Stomach (tissue), 9 donors: ENCODE data around the gene TENM4. TPM values are rescaled to one million over a fixed set of nuclear protein-coding genes. Genes with fewer than 3 reads are reported as not detected.

ENCODE experiments used
- DNase-seq, 2 donors: peaks; one replicate each; pipeline versions ENCODE4 v3.0.0 to v3.0.0-alpha.2; 2013 to 2019
- H3K27ac ChIP-seq, 5 donors: fragments of 200-600 bp in 4 of 5; sonication (generic) in 4 of 5; one replicate each; pipeline ENCODE4 v1.5.1; 2013 to 2019; ENCODE audit warnings: mild to moderate bottlenecking in 1 of 5, moderate library complexity in 1 of 5
- H3K27me3 ChIP-seq, 3 donors: fragments of 200-600 bp; sonication (generic); one replicate each; pipeline ENCODE4 v1.5.1; 2017 to 2019; ENCODE audit warnings: mixed run types in 1 of 3
- H3K36me3 ChIP-seq, 4 donors: fragments of 200-600 bp; sonication (generic); 1 replicate in 3 of 4; 2 replicates in 1 of 4; pipeline ENCODE4 v1.5.1; 2016 to 2019
- H3K4me1 ChIP-seq, 4 donors: fragments of 200-600 bp; sonication (generic); one replicate each; pipeline ENCODE4 v1.5.1; 2016 to 2019
- H3K4me3 ChIP-seq, 4 donors: fragments of 200-600 bp; sonication (generic) in 3 of 4; one replicate each; pipeline ENCODE4 v1.5.1; 2016 to 2019; ENCODE audit warnings: mild to moderate bottlenecking in 1 of 4
- H3K9me3 ChIP-seq, 4 donors: fragments of 200-600 bp; sonication (generic); one replicate each; pipeline ENCODE4 v1.5.1; 2016 to 2019
- EP300 ChIP-seq: sonication (generic); formaldehyde crosslinking; IDR thresholded peaks from one replicate; pipeline ENCODE4 v1.6.1; 2017; ENCODE audit warnings: antibody characterized with exemption
- POLR2A ChIP-seq, 4 donors: fragments of 450-650 bp; IDR thresholded peaks; one replicate each; pipeline ENCODE4 v1.6.1; 2016; ENCODE audit warnings: antibody characterized with exemption in 4 of 4, control low read depth in 2 of 4, mild to moderate bottlenecking in 1 of 4, moderate library complexity in 1 of 4
- POLR2AphosphoS5 ChIP-seq, 3 donors: sonication (generic); formaldehyde crosslinking; IDR thresholded peaks; one replicate each; pipeline ENCODE4 v1.6.1; 2016; ENCODE audit warnings: antibody characterized with exemption in 3 of 3
- WGBS, 5 donors: extraction: QIAGEN DNeasy Blood & Tissue Kit in 3 of 5; methylation state at CpG; one replicate each; pipeline versions ENCODE4 v1.1.5 to v1.1.7; 2013 to 2018; 5-methylcytosine and 5-hydroxymethylcytosine counted together
- intact Hi-C: fragments of 100-400 bp; cut with DNase I; formaldehyde crosslinking; loops from one replicate; pipeline ENCODE4 v1.15.1; 2023; ENCODE audit warnings: low total_unique reads
- polyA plus RNA-seq, 3 donors: library from polyadenylated mRNA; stranded (reverse); fragments of 200-250 nt; gene quantifications; one replicate each; pipeline ENCODE4 v1.2.3, GENCODE V29; 2013
- total RNA-seq, 5 donors: library from RNA; depleted of rRNA; stranded (reverse); fragments of >200 nt; gene quantifications; one replicate each; pipeline versions ENCODE4 v1.1.0 to v1.2.3, GENCODE V29; 2014 to 2016
- TF ChIP-seq, protein P1 (sequence below), 7 experiments: fragments of 450-650 bp in 4 of 7; fragments of 200-600 bp in 3 of 7; sonication (generic) in 3 of 7; IDR thresholded peaks; one replicate each; pipeline ENCODE4 v1.5.1; 2016 to 2019; ENCODE audit warnings: antibody characterized with exemption in 7 of 7, control low read depth in 2 of 7, mild to moderate bottlenecking in 1 of 7
- donor health status: healthy with polysubstance abuse.
- donor health status: Bipolar disorder and iron deficiency.
- donor health status: healthy.

Gene TENM4
- total and polyA plus RNA-seq, 8 donors = 0.06 to 13.2 (median 0.87) TPM; not detected in 1

DNA sequence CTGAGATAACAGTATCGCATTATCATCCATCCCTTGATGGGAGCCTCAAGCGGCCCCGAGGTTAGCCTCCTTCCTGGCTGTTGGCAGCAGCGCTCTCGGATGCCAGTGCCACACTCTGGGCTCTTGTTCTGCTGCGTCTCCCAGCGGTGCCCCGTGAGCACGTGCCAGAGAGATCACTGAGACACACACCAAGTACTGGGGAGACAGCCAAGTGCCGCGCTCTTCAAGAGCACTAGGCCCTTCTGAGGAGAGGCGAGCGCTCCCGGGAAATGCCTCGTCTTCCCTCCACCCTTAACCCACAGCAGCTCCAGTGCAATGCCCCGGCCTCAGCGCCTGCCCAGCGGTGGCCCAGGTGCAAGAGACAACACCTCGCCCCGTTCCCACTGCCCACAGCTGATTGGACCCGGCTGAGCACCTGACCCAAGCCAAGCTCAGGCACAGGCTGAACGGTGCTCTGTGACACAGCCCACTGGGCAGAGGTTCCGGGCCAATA lies 617.9 kb downstream of the TENM4 start:
- intact Hi-C loops = no loop called here
- no peak overlapping the region for H3K27ac ChIP-seq

DNA sequence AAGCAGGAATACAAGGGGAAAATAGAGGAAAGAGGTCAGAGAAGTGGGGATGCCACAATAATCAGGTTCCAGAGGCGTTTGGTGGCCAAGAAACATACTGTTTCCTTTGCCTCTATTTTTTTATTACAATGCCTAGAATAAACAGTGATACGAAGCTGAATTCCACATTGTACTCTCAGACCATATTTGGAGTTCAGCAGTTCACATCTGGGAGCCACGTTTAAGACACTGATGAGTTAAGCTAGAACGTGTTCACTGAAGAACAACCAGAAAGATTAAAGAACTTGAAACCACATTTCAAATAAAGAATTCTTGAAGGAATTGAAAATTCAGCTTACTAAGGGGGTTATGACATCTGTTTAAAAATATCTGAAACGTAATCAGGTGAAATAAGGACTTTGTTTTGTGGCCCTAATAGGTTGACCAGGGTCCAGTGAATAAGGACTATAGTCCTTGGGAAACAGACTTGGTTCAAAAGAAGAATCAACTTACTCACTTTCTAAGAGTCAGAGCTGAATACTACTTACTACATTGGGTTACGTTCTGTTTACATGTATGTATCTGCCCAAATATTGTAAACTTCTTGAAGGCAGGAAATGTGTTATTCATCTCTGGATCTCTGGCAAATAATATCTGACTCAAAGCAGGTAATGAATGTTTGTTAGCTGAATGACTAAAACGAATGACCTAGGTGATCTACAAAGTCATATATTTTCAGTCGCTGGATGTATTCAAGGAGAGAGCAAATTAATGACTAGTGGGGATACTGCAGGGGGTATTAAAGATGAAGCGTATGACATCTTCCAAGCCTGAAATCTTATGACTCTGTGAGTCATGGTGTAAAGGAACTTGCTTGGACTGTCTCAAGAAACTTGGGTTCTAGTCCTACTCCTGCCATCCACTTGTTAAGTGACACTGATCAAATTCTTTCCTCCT lies 619.2 kb downstream of the TENM4 start:
- H3K27me3 ChIP-seq = no peaks in the 10 kb centered on the region
- H3K9me3 ChIP-seq = no peaks in the 10 kb centered on the region
- no peaks in the 10 kb centered on the region for H3K4me1 ChIP-seq
- TF ChIP-seq, protein P1, sequence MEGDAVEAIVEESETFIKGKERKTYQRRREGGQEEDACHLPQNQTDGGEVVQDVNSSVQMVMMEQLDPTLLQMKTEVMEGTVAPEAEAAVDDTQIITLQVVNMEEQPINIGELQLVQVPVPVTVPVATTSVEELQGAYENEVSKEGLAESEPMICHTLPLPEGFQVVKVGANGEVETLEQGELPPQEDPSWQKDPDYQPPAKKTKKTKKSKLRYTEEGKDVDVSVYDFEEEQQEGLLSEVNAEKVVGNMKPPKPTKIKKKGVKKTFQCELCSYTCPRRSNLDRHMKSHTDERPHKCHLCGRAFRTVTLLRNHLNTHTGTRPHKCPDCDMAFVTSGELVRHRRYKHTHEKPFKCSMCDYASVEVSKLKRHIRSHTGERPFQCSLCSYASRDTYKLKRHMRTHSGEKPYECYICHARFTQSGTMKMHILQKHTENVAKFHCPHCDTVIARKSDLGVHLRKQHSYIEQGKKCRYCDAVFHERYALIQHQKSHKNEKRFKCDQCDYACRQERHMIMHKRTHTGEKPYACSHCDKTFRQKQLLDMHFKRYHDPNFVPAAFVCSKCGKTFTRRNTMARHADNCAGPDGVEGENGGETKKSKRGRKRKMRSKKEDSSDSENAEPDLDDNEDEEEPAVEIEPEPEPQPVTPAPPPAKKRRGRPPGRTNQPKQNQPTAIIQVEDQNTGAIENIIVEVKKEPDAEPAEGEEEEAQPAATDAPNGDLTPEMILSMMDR (IDR thresholded peaks at IDR 0.05) = no peak
- TF ChIP-seq POLR2AphosphoS5 (IDR thresholded peaks at IDR 0.05) (no peak), POLR2A (IDR thresholded peaks at IDR 0.05) (no peak), EP300 (no peak)
- no peaks in the 10 kb centered on the region for H3K36me3 ChIP-seq
- H3K4me3 ChIP-seq = no peak overlapping the region
- H3K27ac ChIP-seq = no peak overlapping the region
- DNase-seq = no peak
- 54 to 67% (median 62%) methylated on average over 9 of the region's 9 CpGs for WGBS, 5 donors
- intact Hi-C loops = no loop called here

More for the DNA sequence above, 617.9 kb downstream of the TENM4 start:
- no peak for DNase-seq
- no peaks in the 10 kb centered on the region for H3K4me1 ChIP-seq
- TF ChIP-seq, protein P1 (IDR thresholded peaks at IDR 0.05) = no peak
- TF ChIP-seq EP300 (no peak), POLR2A (IDR thresholded peaks at IDR 0.05) (no peak), POLR2AphosphoS5 (IDR thresholded peaks at IDR 0.05) (no peak)
- no peaks in the 10 kb centered on the region for H3K36me3 ChIP-seq
- H3K4me3 ChIP-seq = no peak overlapping the region
- no peaks in the 10 kb centered on the region for H3K27me3 ChIP-seq
- no peaks in the 10 kb centered on the region for H3K9me3 ChIP-seq
- whole genome bisulfite sequencing, 5 donors = 74 to 91% (median 86%) methylated on average over 14 to 23 of the region's 23 CpGs

DNA sequence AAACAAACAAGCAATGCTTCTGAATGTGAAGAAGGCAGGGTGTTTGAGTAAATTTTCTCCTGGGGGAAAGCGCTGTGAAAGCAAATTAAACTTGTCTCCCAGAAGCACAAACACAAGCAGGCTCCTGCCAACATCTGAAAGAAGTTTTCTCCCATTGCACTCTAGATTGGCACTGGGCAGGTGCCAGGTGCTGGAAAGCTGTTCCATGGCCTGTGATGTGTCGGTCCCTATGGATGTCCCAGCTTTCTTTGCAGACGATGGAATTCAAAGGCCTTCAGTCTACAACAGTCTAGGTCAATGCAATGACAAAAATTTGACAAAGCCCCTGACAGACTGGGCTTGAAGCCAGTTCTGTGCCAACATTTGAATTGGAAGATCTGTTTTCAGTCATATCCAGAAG lies 620.1 kb downstream of the TENM4 start:
- TF ChIP-seq, protein P1 (IDR thresholded peaks at IDR 0.05) = no peak
- no peak for TF ChIP-seq POLR2AphosphoS5 (IDR thresholded peaks at IDR 0.05)
- TF ChIP-seq POLR2A (IDR thresholded peaks at IDR 0.05) = no peak
- H3K4me1 ChIP-seq = no peaks in the 10 kb centered on the region
- WGBS, 5 donors = 33 to 60% (median 38%) methylated on average over 3 of the region's 3 CpGs
- H3K9me3 ChIP-seq = no peaks in the 10 kb centered on the region
- peak in 1 of 2 donors; percentile 46 for DNase-seq
- H3K36me3 ChIP-seq = no peaks in the 10 kb centered on the region
- no peak overlapping the region for H3K4me3 ChIP-seq
- intact Hi-C loops = no loop called here
- H3K27me3 ChIP-seq = no peaks in the 10 kb centered on the region
- H3K27ac ChIP-seq = no peak overlapping the region

DNA sequence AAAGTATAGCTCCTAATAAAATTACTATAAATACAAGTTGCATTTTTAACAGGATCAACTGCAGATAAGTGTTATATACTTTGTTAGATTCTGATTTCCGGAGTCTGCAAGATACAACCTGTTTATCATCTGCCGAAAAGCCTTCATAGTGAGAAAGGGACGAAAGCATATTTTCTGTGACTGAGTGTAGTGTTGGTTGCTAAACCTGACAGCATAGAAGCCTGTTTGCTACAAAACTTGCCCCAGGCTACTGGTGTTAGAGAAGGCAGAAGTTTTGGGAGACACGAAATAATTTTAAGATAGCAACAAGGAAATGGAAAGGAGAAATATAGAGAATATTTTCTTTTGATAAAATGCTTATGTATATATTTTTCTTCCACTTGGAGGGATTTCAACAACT lies 622.6 kb downstream of the TENM4 start:
- Histone ChIP-seq H3K4me3 (no peak overlapping the region), H3K9me3 (no peaks in the 10 kb centered on the region), H3K36me3 (no peaks in the 10 kb centered on the region), H3K27me3 (no peaks in the 10 kb centered on the region), H3K27ac (no peak overlapping the region), H3K4me1 (no peaks in the 10 kb centered on the region)
- DNase-seq = no peak
- TF ChIP-seq, protein P1 (IDR thresholded peaks at IDR 0.05) = no peak
- TF ChIP-seq EP300 (no peak), POLR2AphosphoS5 (IDR thresholded peaks at IDR 0.05) (no peak), POLR2A (IDR thresholded peaks at IDR 0.05) (no peak)
- intact Hi-C loops = no loop called here
- WGBS, 5 donors = 72 to 82% (median 78%) methylated on average over 4 of the region's 4 CpGs
